ENCODE data around the gene PRC1. TPM values are rescaled to one million over a fixed set of nuclear protein-coding genes. Genes with fewer than 3 reads are reported as not detected.

The PRC1 gene
- total and polyA plus RNA-seq, 2 experiments from 2014 or later, result 20.1 to 209 TPM

- peaks cover 27% of the 10 kb centered on the region for H3K36me3 ChIP-seq
- no peak for TF ChIP-seq CTCF (IDR thresholded peaks at IDR 0.05; ENCODE audit: low read depth, low read length)
- DNase-seq (ENCODE audit: low read depth in 1 of 2, low spot score in 1 of 2), result no peak
Measured at GRCh38 chr15:90981681-90982080, 12.7 kb downstream of the PRC1 start.

GRCh38 chr15:90979582-90979981 lies 14.8 kb downstream of the PRC1 start:
- no peak for TF ChIP-seq CTCF (IDR thresholded peaks at IDR 0.05; ENCODE audit: low read depth, low read length)
- peaks cover 43% of the 10 kb centered on the region for H3K36me3 ChIP-seq
- H3K27me3 ChIP-seq, result no peaks in the 10 kb centered on the region
- H3K27ac ChIP-seq, result no peak overlapping the region
- no peaks in the 10 kb centered on the region for H3K9me3 ChIP-seq (ENCODE audit: low read depth)
- H3K4me3 ChIP-seq, result no peak overlapping the region
- no peak for DNase-seq (ENCODE audit: low read depth in 1 of 2, low spot score in 1 of 2)
- H3K4me1 ChIP-seq (ENCODE audit: low read depth), result no peaks in the 10 kb centered on the region

More at GRCh38 chr15:90981681-90982080, 12.7 kb downstream of the PRC1 start:
- H3K27ac ChIP-seq, result no peak overlapping the region
- H3K4me1 ChIP-seq (ENCODE audit: low read depth), result no peaks in the 10 kb centered on the region
- no peak overlapping the region for H3K4me3 ChIP-seq
- H3K9me3 ChIP-seq (ENCODE audit: low read depth), result no peaks in the 10 kb centered on the region
- H3K27me3 ChIP-seq, result no peaks in the 10 kb centered on the region

GRCh38 chr15:90974216-90974615 lies 20.1 kb downstream of the PRC1 start:
- DNase-seq (ENCODE audit: low read depth in 1 of 2, low spot score in 1 of 2), result no peak
- Histone ChIP-seq H3K36me3 (peaks cover 34% of the 10 kb centered on the region), H3K27me3 (no peaks in the 10 kb centered on the region), H3K27ac (no peak overlapping the region), H3K9me3 (ENCODE audit: low read depth) (no peaks in the 10 kb centered on the region), H3K4me1 (ENCODE audit: low read depth) (no peaks in the 10 kb centered on the region), H3K4me3 (no peak overlapping the region)
- no peak for TF ChIP-seq CTCF (IDR thresholded peaks at IDR 0.05; ENCODE audit: low read depth, low read length)

GRCh38 chr15:90972133-90972532 lies 22.2 kb downstream of the PRC1 start:
- Histone ChIP-seq H3K4me1 (ENCODE audit: low read depth) (no peaks in the 10 kb centered on the region), H3K27me3 (no peaks in the 10 kb centered on the region), H3K9me3 (ENCODE audit: low read depth) (no peaks in the 10 kb centered on the region), H3K27ac (no peak overlapping the region), H3K4me3 (no peak overlapping the region), H3K36me3 (peaks cover 49% of the 10 kb centered on the region)
- no peak for DNase-seq (ENCODE audit: low read depth in 1 of 2, low spot score in 1 of 2)
- TF ChIP-seq CTCF (IDR thresholded peaks at IDR 0.05; ENCODE audit: low read depth, low read length), result no peak

- peaks cover 50% of the 10 kb centered on the region for H3K36me3 ChIP-seq
- no peak for TF ChIP-seq CTCF (IDR thresholded peaks at IDR 0.05; ENCODE audit: low read depth, low read length)
- no peaks in the 10 kb centered on the region for H3K27me3 ChIP-seq
- no peak for DNase-seq (ENCODE audit: low read depth in 1 of 2, low spot score in 1 of 2)
- no peak overlapping the region for H3K4me3 ChIP-seq
- no peak overlapping the region for H3K27ac ChIP-seq
- H3K9me3 ChIP-seq (ENCODE audit: low read depth), result no peaks in the 10 kb centered on the region
- no peaks in the 10 kb centered on the region for H3K4me1 ChIP-seq (ENCODE audit: low read depth)
Measured at GRCh38 chr15:90970274-90970673, 24.1 kb downstream of the PRC1 start.

GRCh38 chr15:90968434-90968833 lies 25.9 kb downstream of the PRC1 start:
- Histone ChIP-seq H3K36me3 (peaks cover 39% of the 10 kb centered on the region), H3K27ac (no peak overlapping the region), H3K27me3 (no peaks in the 10 kb centered on the region), H3K9me3 (ENCODE audit: low read depth) (no peaks in the 10 kb centered on the region), H3K4me3 (no peak overlapping the region), H3K4me1 (ENCODE audit: low read depth) (no peaks in the 10 kb centered on the region)
- TF ChIP-seq CTCF (IDR thresholded peaks at IDR 0.05; ENCODE audit: low read depth, low read length), result no peak
- DNase-seq (ENCODE audit: low read depth in 1 of 2, low spot score in 1 of 2), result no peak

Data from cardiac muscle cell (in vitro differentiated cells and primary cell).